OCI-LY7 (cell line): ENCODE measurements around the gene DGKG.

Experiments used
- CTCF ChIP-seq: fragments of 200-600 bp; sonication (generic); conservative IDR thresholded peaks from 2 replicates; pipeline ENCODE4 v1.5.1; 2014; ENCODE audit warnings: mild to moderate bottlenecking, antibody characterized with exemption, low read length, moderate library complexity, mixed read lengths
- EZH2phosphoT487 ChIP-seq: fragments of 200-600 bp; sonication (generic); IDR thresholded peaks from 2 replicates; pipeline ENCODE4 v1.6.1; 2018; ENCODE audit warnings: low read depth, borderline replicate concordance, mild to moderate bottlenecking, mixed run types, antibody characterized with exemption, low read length, moderate library complexity, mixed read lengths

- TF ChIP-seq EZH2phosphoT487 (no peak), CTCF (no peak)
These were observed 141.7 kb downstream of the DGKG start for GRCh38 chr3:186220365-186220764.
